SH-SY5Y (cell line): ENCODE results near the gene KLF18.

Source experiments
- GATA2 ChIP-seq: IDR thresholded peaks from 2 replicates; pipeline ENCODE4 v1.6.1; 2011; ENCODE audit warnings: mild to moderate bottlenecking, low read depth, low read length
- GATA3 ChIP-seq: IDR thresholded peaks from 2 replicates; pipeline ENCODE4 v1.6.1; 2011; ENCODE audit warnings: low read depth, mild to moderate bottlenecking, low read length, moderate library complexity

DNA sequence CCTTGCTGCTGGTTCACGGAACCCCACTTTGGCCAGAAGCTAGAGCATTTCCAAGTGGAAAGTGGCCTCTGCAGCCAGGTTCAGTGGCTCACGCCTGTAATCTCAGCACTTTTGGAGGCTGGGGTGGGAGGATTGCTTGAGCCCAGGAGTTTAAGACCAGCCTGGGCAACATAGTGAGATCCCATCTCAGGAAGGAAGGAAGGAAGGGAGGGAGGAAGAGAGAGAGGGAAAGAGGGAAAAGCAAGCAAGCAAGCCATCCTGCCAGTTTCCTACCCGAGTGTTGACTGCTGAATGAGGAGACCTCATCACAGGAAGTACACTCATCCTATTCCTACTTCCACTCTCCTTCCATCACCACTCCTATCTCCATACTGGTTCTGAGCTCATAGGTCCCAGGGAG lies 35.6 kb downstream of the KLF18 start:
- TF ChIP-seq GATA3 (no peak), GATA2 (no peak)
